Measurements from ENCODE around the gene CRLF1. TPM values are rescaled to one million over a fixed set of nuclear protein-coding genes. Genes with fewer than 3 reads are reported as not detected.

CRLF1 gene
- total and polyA plus RNA-seq, 2 donors (not counting 1 experiment from before 2014, with no cell fraction given) = not detected

DNA sequence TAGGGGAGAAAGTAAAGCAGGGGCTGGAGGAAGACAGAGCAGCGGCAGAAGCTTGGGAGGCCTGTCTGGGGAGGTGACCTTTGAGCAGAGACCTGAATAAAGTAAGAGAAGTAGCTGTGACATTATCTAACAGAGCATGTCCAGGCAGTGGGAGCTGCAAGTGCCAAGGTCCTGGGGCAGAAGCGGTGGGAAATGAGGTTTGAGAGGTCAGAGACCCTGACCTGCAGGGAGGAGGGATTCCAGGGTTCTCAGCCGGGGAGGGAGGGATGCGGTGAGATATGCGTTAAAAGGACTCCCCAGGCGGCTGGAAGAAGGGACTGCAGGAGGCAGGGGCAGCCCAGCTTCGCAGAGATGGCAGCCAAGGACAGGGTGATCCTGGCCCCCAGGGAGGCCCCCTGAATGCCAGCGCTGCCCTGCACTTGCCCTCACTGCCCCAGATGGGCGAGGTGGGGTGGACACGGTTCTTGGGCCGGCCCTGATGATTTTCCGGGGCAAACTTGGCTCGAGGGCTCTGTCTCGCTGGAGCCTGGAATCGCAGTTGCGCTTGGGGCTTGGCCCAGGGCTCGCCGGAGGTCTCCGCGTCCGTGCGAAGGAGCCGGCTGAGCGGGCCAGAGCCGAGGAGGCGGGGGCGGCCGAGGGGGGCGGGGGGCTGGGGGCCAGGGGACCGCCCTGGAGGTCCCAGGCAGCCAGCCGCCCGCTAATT lies 3.2 kb downstream of the CRLF1 start:
- peak overlapping the region; percentile 46 for H3K27ac Mint-ChIP-seq
- peaks cover 16% of the 10 kb centered on the region for H3K4me1 Mint-ChIP-seq
- TF ChIP-seq, protein P1, sequence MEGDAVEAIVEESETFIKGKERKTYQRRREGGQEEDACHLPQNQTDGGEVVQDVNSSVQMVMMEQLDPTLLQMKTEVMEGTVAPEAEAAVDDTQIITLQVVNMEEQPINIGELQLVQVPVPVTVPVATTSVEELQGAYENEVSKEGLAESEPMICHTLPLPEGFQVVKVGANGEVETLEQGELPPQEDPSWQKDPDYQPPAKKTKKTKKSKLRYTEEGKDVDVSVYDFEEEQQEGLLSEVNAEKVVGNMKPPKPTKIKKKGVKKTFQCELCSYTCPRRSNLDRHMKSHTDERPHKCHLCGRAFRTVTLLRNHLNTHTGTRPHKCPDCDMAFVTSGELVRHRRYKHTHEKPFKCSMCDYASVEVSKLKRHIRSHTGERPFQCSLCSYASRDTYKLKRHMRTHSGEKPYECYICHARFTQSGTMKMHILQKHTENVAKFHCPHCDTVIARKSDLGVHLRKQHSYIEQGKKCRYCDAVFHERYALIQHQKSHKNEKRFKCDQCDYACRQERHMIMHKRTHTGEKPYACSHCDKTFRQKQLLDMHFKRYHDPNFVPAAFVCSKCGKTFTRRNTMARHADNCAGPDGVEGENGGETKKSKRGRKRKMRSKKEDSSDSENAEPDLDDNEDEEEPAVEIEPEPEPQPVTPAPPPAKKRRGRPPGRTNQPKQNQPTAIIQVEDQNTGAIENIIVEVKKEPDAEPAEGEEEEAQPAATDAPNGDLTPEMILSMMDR (IDR thresholded peaks at IDR 0.05) = no peak
- no peak for TF ChIP-seq EZH2 (IDR thresholded peaks at IDR 0.05; ENCODE audit: borderline replicate concordance, insufficient read depth, low read depth, low read length, poor library complexity, severe bottlenecking)
- intact Hi-C loops (cut with micrococcal nuclease) = no loop called here
- Histone ChIP-seq H3K27me3 (replicated peaks in 1 of 4; ENCODE audit: control extremely low read depth in 1 of 4, control insufficient read depth in 3 of 4, insufficient read depth in 4 of 4, low read length in 3 of 4) (peaks cover 0 to 69% (median 35%) of the 10 kb centered on the region in 4 experiments), H3K36me3 (replicated peaks in 1 of 2; ENCODE audit: control extremely low read depth in 1 of 2, control insufficient read depth in 1 of 2, extremely low read depth in 1 of 2, insufficient read depth in 2 of 2, low read length in 1 of 2) (no peaks in the 10 kb centered on the region), H3K9me3 (ENCODE audit: control extremely low read depth in 1 of 3, control insufficient read depth in 2 of 3, insufficient read depth in 1 of 3, low read length in 2 of 3) (peaks cover 0 to 11% (median 0%) of the 10 kb centered on the region in 3 donors), H3K4me3 (ENCODE audit: control extremely low read depth in 1 of 5, extremely low read depth in 1 of 5, insufficient read depth in 1 of 5, low read depth in 2 of 5, low read length in 4 of 5) (no peak overlapping the region), H3K4me1 (ENCODE audit: control insufficient read depth in 2 of 2, insufficient read depth in 2 of 2, low read length in 2 of 2) (peaks cover 26 to 31% of the 10 kb centered on the region in 2 donors), H3K9ac (ENCODE audit: low read length) (no peak overlapping the region), H3K27ac (ENCODE audit: low read length in 2 of 2) (no peak overlapping the region), H3K79me2 (ENCODE audit: control insufficient read depth, insufficient read depth, low read length) (no peaks in the 10 kb centered on the region), H4K20me1 (ENCODE audit: control insufficient read depth, insufficient read depth, low read length, poor library complexity, severe bottlenecking) (no peaks in the 10 kb centered on the region), H2AFZ (ENCODE audit: insufficient read depth, low read depth, low read length, poor library complexity, severe bottlenecking) (no peak overlapping the region), H3K4me2 (replicated peaks; ENCODE audit: low read depth, low read length, poor library complexity, severe bottlenecking) (no peak overlapping the region)
- ATAC-seq (ENCODE audit: low read depth) (peak; percentile 48), DNase-seq (no peak)
- no peaks in the 10 kb centered on the region for H3K9me3 Mint-ChIP-seq (ENCODE audit: insufficient read depth)
- POLR2A ChIA-PET = interaction anchor here (0.6 to 0.8 kb wide), 2 partner anchors 9 to 20 kb away, joined by 3 to 7 read pairs; no protein-coding TSS in a partner anchor
- peak overlapping the region; percentile 32 for H3K4me3 Mint-ChIP-seq
- CTCF ChIA-PET = interaction anchor here (0.7 to 2.0 kb wide), 2 partner anchors 9 to 18 kb away, joined by 3 to 6 read pairs; partner anchors contain the start of gene TMEM59L
- peaks cover 32% of the 10 kb centered on the region for H3K27me3 Mint-ChIP-seq
- WGBS (ENCODE audit: insufficient coverage) = 4% methylated on average over 31 of the region's 32 CpGs

DNA sequence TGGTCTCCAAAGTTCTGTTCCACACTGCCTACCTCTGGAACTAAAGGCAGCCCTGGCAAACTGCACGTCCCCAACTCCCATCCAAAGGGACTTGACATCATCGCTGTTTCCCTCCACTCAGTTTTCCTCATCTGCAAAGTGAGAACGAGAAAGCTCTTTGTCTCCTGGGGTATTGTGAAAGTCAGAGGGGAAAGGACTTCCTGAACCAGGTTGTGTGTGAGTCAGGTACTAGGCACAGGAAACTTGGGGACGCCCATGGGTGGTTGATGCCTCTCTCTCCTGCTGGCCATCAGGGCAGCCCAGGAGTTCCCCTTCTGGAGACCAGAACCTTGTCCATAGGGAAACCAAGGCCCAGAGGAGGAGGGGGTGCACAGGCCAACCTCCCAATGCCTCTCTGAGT lies 4.7 kb downstream of the CRLF1 start:
- Mint-ChIP-seq H3K27ac (no peak overlapping the region), H3K27me3 (peaks cover 32% of the 10 kb centered on the region), H3K9me3 (ENCODE audit: insufficient read depth) (no peaks in the 10 kb centered on the region), H3K4me1 (peaks cover 12% of the 10 kb centered on the region), H3K4me3 (no peak overlapping the region)
- TF ChIP-seq EZH2 (IDR thresholded peaks at IDR 0.05; ENCODE audit: borderline replicate concordance, insufficient read depth, low read depth, low read length, poor library complexity, severe bottlenecking) = no peak
- TF ChIP-seq, protein P1 (IDR thresholded peaks at IDR 0.05) = no peak
- H3K9me3 ChIP-seq (ENCODE audit: control extremely low read depth in 1 of 3, control insufficient read depth in 2 of 3, insufficient read depth in 1 of 3, low read length in 2 of 3) = peaks cover 0 to 4% (median 0%) of the 10 kb centered on the region in 3 donors
- ATAC-seq (ENCODE audit: low read depth) (no peak), DNase-seq (no peak)
- no peak overlapping the region for H3K4me2 ChIP-seq (replicated peaks; ENCODE audit: low read depth, low read length, poor library complexity, severe bottlenecking)
- WGBS (ENCODE audit: insufficient coverage) = 56% methylated on average over 1 of the region's 4 CpGs
- H4K20me1 ChIP-seq (ENCODE audit: control insufficient read depth, insufficient read depth, low read length, poor library complexity, severe bottlenecking) = no peaks in the 10 kb centered on the region
- H3K79me2 ChIP-seq (ENCODE audit: control insufficient read depth, insufficient read depth, low read length) = no peaks in the 10 kb centered on the region
- no peak overlapping the region for H3K4me3 ChIP-seq (ENCODE audit: control extremely low read depth in 1 of 5, extremely low read depth in 1 of 5, insufficient read depth in 1 of 5, low read depth in 2 of 5, low read length in 4 of 5)
- no peak overlapping the region for H2AFZ ChIP-seq (ENCODE audit: insufficient read depth, low read depth, low read length, poor library complexity, severe bottlenecking)
- H3K4me1 ChIP-seq (ENCODE audit: control insufficient read depth in 2 of 2, insufficient read depth in 2 of 2, low read length in 2 of 2) = peaks cover 13 to 21% of the 10 kb centered on the region in 2 donors
- H3K9ac ChIP-seq (ENCODE audit: low read length) = no peak overlapping the region
- POLR2A ChIA-PET = no interaction called here
- H3K36me3 ChIP-seq (replicated peaks in 1 of 2; ENCODE audit: control extremely low read depth in 1 of 2, control insufficient read depth in 1 of 2, extremely low read depth in 1 of 2, insufficient read depth in 2 of 2, low read length in 1 of 2) = no peaks in the 10 kb centered on the region
- CTCF ChIA-PET = interaction anchor here (2.0 kb wide), 1 partner anchor 11 kb away, joined by 6 read pairs; the partner anchor contains the start of gene TMEM59L
- H3K27me3 ChIP-seq (replicated peaks in 1 of 4; ENCODE audit: control extremely low read depth in 1 of 4, control insufficient read depth in 3 of 4, insufficient read depth in 4 of 4, low read length in 3 of 4) = peaks cover 0 to 69% (median 27%) of the 10 kb centered on the region in 4 experiments
- H3K27ac ChIP-seq (ENCODE audit: low read length in 2 of 2) = no peak overlapping the region
- intact Hi-C loops (cut with micrococcal nuclease) = no loop called here

Measured in B cell (primary cell).